Panc1 (cell line): ENCODE data around the gene APOF. TPM values are rescaled to one million over a fixed set of nuclear protein-coding genes. Genes with fewer than 3 reads are reported as not detected.

Source experiments
- ATAC-seq: fragments of 200-7000 bp; cut with Tn5 transposase; 2 replicates; pipeline ENCODE4 v1.9.1; 2020; ENCODE audit warnings: mild to moderate bottlenecking, moderate library complexity
- BruUV-seq: library from RNA; stranded (reverse); fragments of 400-500 nt; replicated peaks from 2 replicates; lab custom pipeline; 2021; lab: Mats Ljungman, UMichigan
- CTCF ChIA-PET: fragments of 300-600 bp; sonication (Branson Sonifier 250); formaldehyde crosslinking; loops from one replicate; lab custom pipeline; 2022; ENCODE audit warnings: antibody characterized with exemption; lab: Charles Lee
- POLR2A ChIA-PET: fragments of 300-600 bp; sonication (Branson Sonifier 250); formaldehyde crosslinking; loops from one replicate; lab custom pipeline; 2022; ENCODE audit warnings: antibody characterized with exemption; lab: Charles Lee
- DNase-seq: peaks from one replicate; pipeline ENCODE4 v3.0.0-alpha.2; 2010; ENCODE audit warnings: low read depth, low spot score
- H3K27ac ChIP-seq: 2 replicates; pipeline ENCODE4 v1.5.1; 2011; ENCODE audit warnings: mild to moderate bottlenecking, low read length, inconsistent platforms
- H3K27me3 ChIP-seq: fragments of 200-500 bp; sonication (Bioruptor generic); 2 replicates; pipeline ENCODE4 v1.6.0; 2014; ENCODE audit warnings: low read length, inconsistent platforms; ENCODE audit not compliant: control insufficient read depth, insufficient read depth
- H3K36me3 ChIP-seq: fragments of 200-500 bp; sonication (Bioruptor generic); 2 replicates; pipeline ENCODE4 v1.5.1; 2014; ENCODE audit warnings: inconsistent platforms, mild to moderate bottlenecking, low read length, moderate library complexity; ENCODE audit not compliant: control insufficient read depth, insufficient read depth
- H3K4me1 ChIP-seq: 2 replicates; pipeline ENCODE4 v1.5.1; 2011; ENCODE audit warnings: inconsistent platforms, mild to moderate bottlenecking, low read length, moderate library complexity; ENCODE audit not compliant: control insufficient read depth, insufficient read depth
- H3K4me3 ChIP-seq, 2 experiments: 2 replicates each; pipeline ENCODE4 v1.5.1; 2011 to 2012; ENCODE audit warnings: low read depth in 2 of 2, low read length in 2 of 2, mild to moderate bottlenecking in 2 of 2, inconsistent platforms in 1 of 2, moderate library complexity in 1 of 2
- H3K9me3 ChIP-seq: fragments of 200-500 bp; sonication (Bioruptor generic); 2 replicates; pipeline ENCODE4 v1.5.1; 2014; ENCODE audit warnings: low read depth, mild to moderate bottlenecking, inconsistent platforms, low read length, moderate library complexity; ENCODE audit not compliant: control insufficient read depth, insufficient read depth
- POLR2AphosphoS5 ChIP-seq: IDR thresholded peaks from 2 replicates; pipeline ENCODE4 v1.6.1; 2012; ENCODE audit warnings: mild to moderate bottlenecking, low read depth, low read length, moderate library complexity
- SIN3A ChIP-seq: IDR thresholded peaks from 2 replicates; pipeline ENCODE4 v1.6.1; 2012; ENCODE audit warnings: low read depth, mild to moderate bottlenecking, low read length, moderate library complexity, borderline replicate concordance; ENCODE audit not compliant: insufficient read depth
- TCF7L2 ChIP-seq: IDR thresholded peaks from 2 replicates; pipeline ENCODE4 v1.6.1; 2011; ENCODE audit warnings: mild to moderate bottlenecking, low read depth, low read length, inconsistent platforms
- in situ Hi-C: cut with HindIII; loops from 2 replicates; pipeline ENCODE4 v1.10.0; 2016; ENCODE audit warnings: low sequenced_read_pairs, low pct_unique_long_range_greater_than_20kb
- intact Hi-C: fragments of 100-400 bp; cut with micrococcal nuclease; formaldehyde crosslinking; loops from one replicate; pipeline ENCODE4 v1.10.0; 2022; ENCODE audit not compliant: unreplicated experiment
- total RNA-seq: library from RNA; stranded (reverse); gene quantifications from one replicate; pipeline ENCODE4 v1.2.1, GENCODE V29; 2021; ENCODE audit not compliant: unreplicated experiment
- TF ChIP-seq, protein P1 (sequence below): fragments of 450-650 bp; IDR thresholded peaks from 2 replicates; pipeline ENCODE4 v1.5.1; 2017; ENCODE audit warnings: mild to moderate bottlenecking
- TF ChIP-seq, protein P2 (sequence below), 2 experiments: IDR thresholded peaks; 2 replicates each; pipeline ENCODE4 v1.6.1; 2011 to 2012; ENCODE audit warnings: low read depth in 2 of 2, control low read depth in 1 of 2, low read length in 1 of 2, mild to moderate bottlenecking in 1 of 2, moderate library complexity in 1 of 2; ENCODE audit not compliant: insufficient read depth in 1 of 2

Gene APOF
- total RNA-seq, 1 experiment from 2014 or later: 0.10 TPM

DNA sequence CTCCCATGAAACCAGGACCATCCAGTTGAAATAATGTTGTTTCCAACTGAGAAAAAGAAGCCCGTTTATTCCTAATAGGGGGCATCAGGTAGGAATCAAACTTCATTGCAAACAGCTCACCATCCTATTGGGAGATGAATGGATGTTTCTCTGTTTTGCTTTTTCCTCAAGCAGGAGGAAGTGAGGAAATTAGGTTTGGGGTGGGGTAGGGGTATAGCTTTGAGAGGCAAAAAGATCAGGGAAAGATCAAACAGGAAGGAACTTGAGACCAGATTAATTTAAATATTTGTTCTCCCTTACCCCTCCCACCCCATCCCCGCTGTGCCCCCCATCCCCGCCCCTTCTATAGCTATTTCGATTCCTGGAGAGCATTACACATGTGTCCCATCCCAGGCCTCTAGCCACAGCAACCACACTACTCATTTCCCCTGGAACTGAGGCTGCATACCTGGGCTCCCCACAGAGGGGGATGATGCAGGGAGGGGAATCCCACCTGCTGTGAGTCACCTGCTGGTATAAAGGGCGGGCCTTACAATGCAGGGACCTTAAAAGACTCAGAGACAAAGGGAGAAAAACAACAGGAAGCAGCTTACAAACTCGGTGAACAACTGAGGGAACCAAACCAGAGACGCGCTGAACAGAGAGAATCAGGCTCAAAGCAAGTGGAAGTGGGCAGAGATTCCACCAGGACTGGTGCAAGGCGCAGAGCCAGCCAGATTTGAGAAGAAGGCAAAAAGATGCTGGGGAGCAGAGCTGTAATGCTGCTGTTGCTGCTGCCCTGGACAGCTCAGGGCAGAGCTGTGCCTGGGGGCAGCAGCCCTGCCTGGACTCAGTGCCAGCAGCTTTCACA lies 24.1 kb downstream of the APOF start, which contains the start of gene IL23A:
Gene IL23A, plus strand, starts transcription at position 577 of the 850 bp plus-strand sequence. Its CDS starts 161 bp downstream, at position 738.
- BruUV-seq: no TSS peak
- ATAC-seq (no peak; the same call in 1 of the 2 replicates), DNase-seq (no peak)
- CTCF ChIA-PET: no interaction called here
- intact Hi-C loops: no loop called here
- no peak within 1 kb of the TSS for H3K4me3 ChIP-seq
- H3K4me1 ChIP-seq: peaks cover 6% of the 10 kb centered on the region; the same call in 1 of the 2 replicates
- POLR2A ChIA-PET: interaction anchor here (0.6 kb wide), 1 partner anchor 23 kb away, joined by 3 read pairs; no protein-coding TSS in a partner anchor
- in situ Hi-C loops: no loop called here
- H3K27ac ChIP-seq: no peak within 1 kb of the TSS
- peaks cover 3% of the 10 kb centered on the region; the same call in 1 of the 2 replicates for H3K36me3 ChIP-seq
- TF ChIP-seq POLR2AphosphoS5 (no peak), TCF7L2 (no peak), SIN3A (no peak)
- TF ChIP-seq, protein P1, sequence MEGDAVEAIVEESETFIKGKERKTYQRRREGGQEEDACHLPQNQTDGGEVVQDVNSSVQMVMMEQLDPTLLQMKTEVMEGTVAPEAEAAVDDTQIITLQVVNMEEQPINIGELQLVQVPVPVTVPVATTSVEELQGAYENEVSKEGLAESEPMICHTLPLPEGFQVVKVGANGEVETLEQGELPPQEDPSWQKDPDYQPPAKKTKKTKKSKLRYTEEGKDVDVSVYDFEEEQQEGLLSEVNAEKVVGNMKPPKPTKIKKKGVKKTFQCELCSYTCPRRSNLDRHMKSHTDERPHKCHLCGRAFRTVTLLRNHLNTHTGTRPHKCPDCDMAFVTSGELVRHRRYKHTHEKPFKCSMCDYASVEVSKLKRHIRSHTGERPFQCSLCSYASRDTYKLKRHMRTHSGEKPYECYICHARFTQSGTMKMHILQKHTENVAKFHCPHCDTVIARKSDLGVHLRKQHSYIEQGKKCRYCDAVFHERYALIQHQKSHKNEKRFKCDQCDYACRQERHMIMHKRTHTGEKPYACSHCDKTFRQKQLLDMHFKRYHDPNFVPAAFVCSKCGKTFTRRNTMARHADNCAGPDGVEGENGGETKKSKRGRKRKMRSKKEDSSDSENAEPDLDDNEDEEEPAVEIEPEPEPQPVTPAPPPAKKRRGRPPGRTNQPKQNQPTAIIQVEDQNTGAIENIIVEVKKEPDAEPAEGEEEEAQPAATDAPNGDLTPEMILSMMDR: no peak
- TF ChIP-seq, protein P2, sequence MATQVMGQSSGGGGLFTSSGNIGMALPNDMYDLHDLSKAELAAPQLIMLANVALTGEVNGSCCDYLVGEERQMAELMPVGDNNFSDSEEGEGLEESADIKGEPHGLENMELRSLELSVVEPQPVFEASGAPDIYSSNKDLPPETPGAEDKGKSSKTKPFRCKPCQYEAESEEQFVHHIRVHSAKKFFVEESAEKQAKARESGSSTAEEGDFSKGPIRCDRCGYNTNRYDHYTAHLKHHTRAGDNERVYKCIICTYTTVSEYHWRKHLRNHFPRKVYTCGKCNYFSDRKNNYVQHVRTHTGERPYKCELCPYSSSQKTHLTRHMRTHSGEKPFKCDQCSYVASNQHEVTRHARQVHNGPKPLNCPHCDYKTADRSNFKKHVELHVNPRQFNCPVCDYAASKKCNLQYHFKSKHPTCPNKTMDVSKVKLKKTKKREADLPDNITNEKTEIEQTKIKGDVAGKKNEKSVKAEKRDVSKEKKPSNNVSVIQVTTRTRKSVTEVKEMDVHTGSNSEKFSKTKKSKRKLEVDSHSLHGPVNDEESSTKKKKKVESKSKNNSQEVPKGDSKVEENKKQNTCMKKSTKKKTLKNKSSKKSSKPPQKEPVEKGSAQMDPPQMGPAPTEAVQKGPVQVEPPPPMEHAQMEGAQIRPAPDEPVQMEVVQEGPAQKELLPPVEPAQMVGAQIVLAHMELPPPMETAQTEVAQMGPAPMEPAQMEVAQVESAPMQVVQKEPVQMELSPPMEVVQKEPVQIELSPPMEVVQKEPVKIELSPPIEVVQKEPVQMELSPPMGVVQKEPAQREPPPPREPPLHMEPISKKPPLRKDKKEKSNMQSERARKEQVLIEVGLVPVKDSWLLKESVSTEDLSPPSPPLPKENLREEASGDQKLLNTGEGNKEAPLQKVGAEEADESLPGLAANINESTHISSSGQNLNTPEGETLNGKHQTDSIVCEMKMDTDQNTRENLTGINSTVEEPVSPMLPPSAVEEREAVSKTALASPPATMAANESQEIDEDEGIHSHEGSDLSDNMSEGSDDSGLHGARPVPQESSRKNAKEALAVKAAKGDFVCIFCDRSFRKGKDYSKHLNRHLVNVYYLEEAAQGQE (IDR thresholded peaks at IDR 0.05; ENCODE audit: insufficient read depth in 1 of 2, low read depth in 2 of 2, low read length in 1 of 2): no peak
- no peaks in the 10 kb centered on the region for H3K27me3 ChIP-seq
- no peaks in the 10 kb centered on the region for H3K9me3 ChIP-seq

DNA sequence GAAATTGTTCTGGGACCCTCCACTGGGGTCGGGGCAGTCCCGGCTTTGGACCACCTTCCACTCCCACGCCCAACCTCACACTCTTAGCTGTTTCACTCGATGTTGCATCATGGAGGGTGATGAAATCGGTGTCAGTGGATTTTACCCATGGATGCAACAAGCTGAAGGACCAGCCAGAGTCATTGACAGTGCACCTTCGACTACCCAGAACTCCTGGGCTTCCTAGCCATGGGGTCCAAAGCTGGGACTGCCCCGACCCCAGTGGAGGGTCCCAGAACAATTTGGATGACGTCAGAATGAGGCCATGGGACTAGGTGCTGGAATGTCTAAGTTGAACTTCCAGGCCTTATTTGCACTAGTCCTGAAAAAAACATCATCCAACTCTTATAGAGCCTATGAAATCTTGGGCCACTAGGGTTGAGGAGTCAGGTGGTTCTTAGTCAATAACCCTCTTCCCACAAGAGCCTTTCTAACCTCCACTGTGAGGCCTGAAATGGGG lies 24.9 kb downstream of the APOF start:
- H3K27me3 ChIP-seq: no peaks in the 10 kb centered on the region
- POLR2A ChIA-PET: no interaction called here
- no peak for DNase-seq
- BruUV-seq: no TSS peak
- no peak overlapping the region for H3K4me3 ChIP-seq
- ATAC-seq: no peak
- H3K27ac ChIP-seq: no peak overlapping the region
- CTCF ChIA-PET: no interaction called here
- TF ChIP-seq, protein P2 (IDR thresholded peaks at IDR 0.05; ENCODE audit: insufficient read depth in 1 of 2, low read depth in 2 of 2, low read length in 1 of 2): no peak
- no peak for TF ChIP-seq TCF7L2
- peaks cover 3% of the 10 kb centered on the region; the same call in 1 of the 2 replicates for H3K36me3 ChIP-seq
- no peaks in the 10 kb centered on the region for H3K9me3 ChIP-seq
- peaks cover 11% of the 10 kb centered on the region; the same call in 1 of the 2 replicates for H3K4me1 ChIP-seq
- intact Hi-C loops (no loop called here), in situ Hi-C loops (no loop called here)
